Measurements from ENCODE around the gene RNF149.
"Not testable (repeated sequence)": the region's sequence is repeated elsewhere in the genome, so short reads cannot be mapped to it uniquely, and the experiment has no call there.

RNF149 gene

DNA sequence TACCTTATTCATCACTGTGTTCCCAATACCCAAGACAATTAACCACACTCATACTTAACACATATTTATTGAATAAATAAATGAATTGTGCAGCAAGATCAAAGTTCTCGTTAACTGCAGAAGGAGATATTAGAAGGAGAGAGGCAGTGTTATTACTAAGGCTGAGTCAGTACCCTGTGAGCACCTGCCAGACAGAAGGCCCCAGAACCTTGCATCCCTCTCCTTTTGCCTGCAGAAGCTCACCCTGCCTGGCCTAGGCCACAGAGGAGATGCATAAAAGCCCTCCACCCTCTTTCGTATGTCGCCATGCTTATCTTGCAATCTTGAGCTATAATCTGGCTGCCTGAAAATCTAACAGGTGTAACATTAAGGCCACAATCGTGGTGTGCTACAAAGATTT is 20.5 kb upstream of the RNF149 start:
- no peak for DNase-seq (ENCODE audit: extremely low read depth, low read depth)
- TF ChIP-seq, protein P1, sequence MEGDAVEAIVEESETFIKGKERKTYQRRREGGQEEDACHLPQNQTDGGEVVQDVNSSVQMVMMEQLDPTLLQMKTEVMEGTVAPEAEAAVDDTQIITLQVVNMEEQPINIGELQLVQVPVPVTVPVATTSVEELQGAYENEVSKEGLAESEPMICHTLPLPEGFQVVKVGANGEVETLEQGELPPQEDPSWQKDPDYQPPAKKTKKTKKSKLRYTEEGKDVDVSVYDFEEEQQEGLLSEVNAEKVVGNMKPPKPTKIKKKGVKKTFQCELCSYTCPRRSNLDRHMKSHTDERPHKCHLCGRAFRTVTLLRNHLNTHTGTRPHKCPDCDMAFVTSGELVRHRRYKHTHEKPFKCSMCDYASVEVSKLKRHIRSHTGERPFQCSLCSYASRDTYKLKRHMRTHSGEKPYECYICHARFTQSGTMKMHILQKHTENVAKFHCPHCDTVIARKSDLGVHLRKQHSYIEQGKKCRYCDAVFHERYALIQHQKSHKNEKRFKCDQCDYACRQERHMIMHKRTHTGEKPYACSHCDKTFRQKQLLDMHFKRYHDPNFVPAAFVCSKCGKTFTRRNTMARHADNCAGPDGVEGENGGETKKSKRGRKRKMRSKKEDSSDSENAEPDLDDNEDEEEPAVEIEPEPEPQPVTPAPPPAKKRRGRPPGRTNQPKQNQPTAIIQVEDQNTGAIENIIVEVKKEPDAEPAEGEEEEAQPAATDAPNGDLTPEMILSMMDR (IDR thresholded peaks at IDR 0.05; ENCODE audit: low read depth, low read length): no peak

DNA sequence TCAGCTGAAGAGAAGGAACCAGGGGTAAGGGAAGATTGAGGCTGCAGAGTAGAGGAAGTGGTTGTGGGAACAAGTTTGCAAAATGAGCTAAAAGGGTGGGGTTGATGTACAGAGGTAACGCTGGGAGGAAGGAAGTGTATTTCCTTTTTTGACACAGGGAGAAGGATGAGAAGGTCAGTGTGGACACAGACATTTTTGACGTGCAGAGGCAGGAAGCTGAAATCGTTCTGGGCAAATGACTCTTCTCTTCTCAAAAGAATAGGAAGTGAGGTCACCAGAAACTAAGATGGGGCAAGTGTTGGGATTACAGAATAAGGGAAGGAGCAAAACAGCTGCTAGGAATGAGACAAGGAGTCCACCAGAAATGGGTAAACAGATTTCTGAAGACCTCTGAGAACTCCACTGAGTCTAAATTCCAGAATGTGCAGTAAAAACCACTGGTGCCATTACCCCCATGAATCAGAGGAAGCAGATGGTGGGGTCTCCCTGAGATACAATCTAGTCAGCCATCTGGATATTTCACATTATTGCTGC is 20.0 kb upstream of the RNF149 start:
- no peak for DNase-seq (ENCODE audit: extremely low read depth, low read depth)
- TF ChIP-seq, protein P1 (IDR thresholded peaks at IDR 0.05; ENCODE audit: low read depth, low read length): no peak

DNA sequence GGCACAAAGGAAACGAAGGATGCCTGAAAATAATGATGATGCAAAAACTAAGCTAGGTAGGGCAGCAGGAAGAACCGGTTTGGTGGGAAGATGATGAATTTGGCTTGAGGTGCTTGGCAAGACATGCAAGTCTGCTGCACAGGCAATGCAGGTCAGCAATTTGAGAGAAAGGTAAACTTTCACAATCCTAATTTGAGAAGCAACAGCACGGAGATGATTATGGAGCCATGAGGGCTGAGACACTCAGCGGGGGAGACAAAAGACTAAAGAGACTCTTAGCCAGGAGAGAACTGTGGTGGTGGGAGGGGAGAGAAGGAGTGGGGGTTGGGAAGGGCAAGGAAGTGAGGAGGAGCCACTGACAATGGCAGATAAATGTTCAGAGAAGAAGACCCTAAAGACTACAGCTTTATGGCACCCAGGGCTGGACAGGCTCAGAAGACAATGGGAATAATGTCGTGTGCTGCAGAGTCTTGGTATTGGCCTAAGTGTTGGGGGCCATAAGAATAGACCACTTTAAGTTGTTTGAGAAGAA is 19.4 kb upstream of the RNF149 start:
- TF ChIP-seq, protein P1 (IDR thresholded peaks at IDR 0.05; ENCODE audit: low read depth, low read length): no peak
- DNase-seq (ENCODE audit: extremely low read depth, low read depth): no peak

DNA sequence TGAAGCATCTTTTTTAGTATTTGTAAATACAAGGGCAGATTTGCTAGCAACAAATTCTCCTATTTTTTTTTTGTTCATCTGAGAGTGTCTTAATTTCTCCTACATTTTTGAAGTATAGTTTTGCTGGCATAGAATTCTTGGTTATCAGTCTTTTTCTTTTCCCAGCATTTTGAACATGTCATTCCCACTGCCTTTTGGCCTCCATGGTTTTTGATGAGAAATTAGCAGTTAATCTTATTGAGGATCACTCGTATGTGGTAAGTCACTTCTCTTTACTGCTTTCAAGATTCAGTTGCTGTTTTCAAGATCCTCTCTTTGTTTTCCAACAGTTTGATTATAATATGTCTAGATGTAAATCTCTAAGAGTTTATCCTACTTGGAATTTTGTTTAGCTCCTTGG is 16.9 kb upstream of the RNF149 start:
- TF ChIP-seq, protein P1 (IDR thresholded peaks at IDR 0.05; ENCODE audit: low read depth, low read length): no peak
- no peak for DNase-seq (ENCODE audit: extremely low read depth, low read depth)

DNA sequence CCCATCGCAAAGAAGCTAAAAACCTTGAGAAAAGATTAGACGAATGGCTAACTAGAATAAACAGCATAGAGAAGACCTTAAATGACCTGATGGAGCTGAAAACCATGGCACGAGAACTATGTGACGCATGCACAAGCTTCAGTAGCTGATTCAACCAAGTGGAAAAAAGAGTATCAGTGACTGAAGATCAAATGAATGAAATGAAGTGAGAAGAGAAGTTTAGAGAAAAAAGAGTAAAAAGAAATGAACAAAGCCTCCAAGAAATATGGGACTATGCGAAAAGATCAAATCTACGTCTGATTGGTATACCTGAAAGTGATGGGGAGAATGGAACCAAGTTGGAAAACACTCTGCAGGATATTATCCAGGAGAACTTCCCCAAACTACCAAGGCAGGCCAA is 8.1 kb upstream of the RNF149 start:
- DNase-seq (ENCODE audit: extremely low read depth, low read depth): not testable (repeated sequence)

DNA sequence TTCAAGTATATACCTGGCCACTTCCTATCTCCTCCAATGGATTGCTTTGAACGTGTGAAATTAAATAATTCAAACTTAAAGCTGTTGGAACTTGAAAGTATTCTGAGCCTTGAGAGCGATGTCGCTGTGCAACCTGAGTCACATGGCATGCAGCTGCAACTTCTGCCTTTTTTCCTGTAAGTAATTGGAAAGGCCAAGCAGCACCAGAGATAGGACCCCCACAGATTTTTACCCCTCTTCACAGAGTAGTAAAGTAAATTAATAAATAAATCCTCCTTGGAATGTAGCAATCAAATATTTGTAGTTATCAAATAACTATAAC is 3.2 kb upstream of the RNF149 start:
- no peak for DNase-seq (ENCODE audit: extremely low read depth, low read depth)
- TF ChIP-seq, protein P1 (IDR thresholded peaks at IDR 0.05; ENCODE audit: low read depth, low read length): no peak

DNA sequence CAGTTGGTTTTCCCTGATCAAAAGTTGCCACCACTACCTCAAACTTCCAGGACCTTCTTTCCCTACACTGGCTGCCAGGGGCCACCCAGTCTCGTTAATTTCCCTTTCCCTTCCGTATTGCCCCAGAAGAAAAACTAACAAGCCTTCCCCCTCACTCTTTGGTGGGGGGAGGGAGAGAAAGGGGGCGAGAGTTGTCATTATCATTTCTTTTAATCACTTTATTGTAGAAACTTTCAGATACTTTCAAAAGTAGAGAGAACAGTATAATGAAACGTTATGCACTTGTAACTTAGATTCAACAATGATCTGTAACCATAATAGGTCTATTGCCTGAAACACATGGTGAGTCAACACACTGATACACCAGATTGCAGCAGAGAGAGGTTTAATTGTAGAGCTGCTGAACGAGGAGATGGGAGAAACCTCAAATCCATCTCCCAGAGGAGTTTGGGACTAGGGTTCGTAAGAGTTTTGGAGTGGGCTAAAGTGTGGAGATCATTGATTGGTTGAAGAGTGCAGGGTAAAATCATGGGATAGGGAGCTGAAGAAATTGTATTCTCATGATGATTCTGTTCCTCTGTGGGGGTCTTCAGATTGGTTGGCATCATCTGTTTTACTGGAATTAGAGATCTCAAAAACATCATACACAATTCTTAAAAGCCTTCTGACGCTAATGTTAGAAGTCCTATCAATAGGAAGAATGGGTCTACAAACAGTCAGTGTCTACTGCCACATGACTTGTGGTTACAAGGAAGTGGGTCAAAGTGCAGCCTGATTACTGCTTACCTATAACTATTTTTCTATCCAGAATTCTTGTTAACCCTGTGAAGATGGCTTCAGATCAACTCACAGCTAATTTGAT is 2.6 kb upstream of the RNF149 start:
- no peak for DNase-seq (ENCODE audit: extremely low read depth, low read depth)
- TF ChIP-seq, protein P1 (IDR thresholded peaks at IDR 0.05; ENCODE audit: low read depth, low read length): no peak

All from AG09319 (cell line).